Measurements from ENCODE around the gene STK17B. TPM values are rescaled to one million over a fixed set of nuclear protein-coding genes. Genes with fewer than 3 reads are reported as not detected.

STK17B gene
- total and polyA plus RNA-seq, 12 donors, result 2.0 to 20.4 (median 3.7) TPM

DNA sequence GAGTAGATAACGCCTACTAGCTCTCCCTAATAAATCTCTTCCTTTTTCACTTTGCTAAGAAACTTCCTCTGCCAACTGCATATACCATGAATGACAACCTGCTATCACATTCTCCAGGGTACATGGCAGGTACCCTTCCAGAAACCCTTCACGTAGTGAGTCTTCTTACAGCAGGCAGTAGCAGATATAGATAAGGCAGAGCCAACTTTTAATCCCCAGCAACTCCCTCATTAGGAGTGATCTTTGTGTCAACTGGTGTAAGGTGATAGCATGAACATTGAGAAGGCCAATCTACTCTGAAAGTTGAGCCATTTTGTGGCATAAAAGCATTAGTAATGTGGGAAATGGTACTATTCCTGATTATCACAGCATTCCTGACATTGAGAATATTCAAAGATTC lies 5.7 kb upstream of the STK17B start:
- no peaks in the 10 kb centered on the region for H3K27me3 ChIP-seq
- ATAC-seq, result no peak
- intact Hi-C loops (cut with DNase I), result loop anchor here in 4 of 10 donors (10.0 kb wide), 2 partner anchors 98 to 102 kb away; no protein-coding TSS in a partner anchor
- H3K27ac ChIP-seq, result peak overlapping the region in 1 of 10 donors; percentile 73
- peaks cover 0 to 17% (median 0%) of the 10 kb centered on the region in 9 donors for H3K4me1 ChIP-seq
- H3K9me3 ChIP-seq, result no peaks in the 10 kb centered on the region
- TF ChIP-seq, protein P1, sequence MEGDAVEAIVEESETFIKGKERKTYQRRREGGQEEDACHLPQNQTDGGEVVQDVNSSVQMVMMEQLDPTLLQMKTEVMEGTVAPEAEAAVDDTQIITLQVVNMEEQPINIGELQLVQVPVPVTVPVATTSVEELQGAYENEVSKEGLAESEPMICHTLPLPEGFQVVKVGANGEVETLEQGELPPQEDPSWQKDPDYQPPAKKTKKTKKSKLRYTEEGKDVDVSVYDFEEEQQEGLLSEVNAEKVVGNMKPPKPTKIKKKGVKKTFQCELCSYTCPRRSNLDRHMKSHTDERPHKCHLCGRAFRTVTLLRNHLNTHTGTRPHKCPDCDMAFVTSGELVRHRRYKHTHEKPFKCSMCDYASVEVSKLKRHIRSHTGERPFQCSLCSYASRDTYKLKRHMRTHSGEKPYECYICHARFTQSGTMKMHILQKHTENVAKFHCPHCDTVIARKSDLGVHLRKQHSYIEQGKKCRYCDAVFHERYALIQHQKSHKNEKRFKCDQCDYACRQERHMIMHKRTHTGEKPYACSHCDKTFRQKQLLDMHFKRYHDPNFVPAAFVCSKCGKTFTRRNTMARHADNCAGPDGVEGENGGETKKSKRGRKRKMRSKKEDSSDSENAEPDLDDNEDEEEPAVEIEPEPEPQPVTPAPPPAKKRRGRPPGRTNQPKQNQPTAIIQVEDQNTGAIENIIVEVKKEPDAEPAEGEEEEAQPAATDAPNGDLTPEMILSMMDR (IDR thresholded peaks at IDR 0.05), result no peak
- 64 to 69% methylated on average over 2 of the region's 2 CpGs for WGBS, 2 donors
- no peaks in the 10 kb centered on the region for H3K36me3 ChIP-seq
- H3K4me3 ChIP-seq, result no peak overlapping the region
- no peak for DNase-seq

DNA sequence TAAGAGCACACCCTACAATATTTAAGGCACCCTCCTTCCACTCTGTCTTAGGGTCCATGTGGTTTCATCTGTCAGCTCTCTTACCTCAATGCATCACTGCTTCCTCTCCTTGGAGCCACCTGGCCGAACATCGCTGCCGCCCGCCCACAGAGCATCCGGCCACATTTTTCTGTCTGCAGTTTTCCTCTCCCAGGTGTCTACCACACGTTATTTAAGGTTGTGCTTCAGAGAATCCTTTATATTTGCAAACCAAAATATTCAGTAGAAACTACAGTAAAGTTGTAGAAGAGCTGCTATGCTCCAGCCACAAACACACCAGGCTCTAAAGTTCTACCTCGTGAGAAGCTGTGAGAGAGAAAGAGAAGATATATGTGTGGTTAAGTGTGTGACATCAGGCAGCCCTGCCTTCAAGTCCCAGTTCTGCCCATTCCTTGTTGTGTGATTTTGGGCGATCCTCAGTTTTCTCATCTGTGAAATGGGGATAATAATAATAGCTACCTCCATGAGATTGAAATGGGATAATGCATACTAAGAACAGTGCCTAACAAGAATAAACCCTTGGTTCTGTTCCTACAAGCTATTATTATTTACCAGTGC lies 4.9 kb upstream of the STK17B start:
- Histone ChIP-seq H3K4me3 (peak overlapping the region in 1 of 10 donors; percentile 3), H3K9me3 (no peaks in the 10 kb centered on the region), H3K27me3 (no peaks in the 10 kb centered on the region), H3K36me3 (no peaks in the 10 kb centered on the region), H3K4me1 (peaks cover 0 to 13% (median 0%) of the 10 kb centered on the region in 9 donors), H3K27ac (peak overlapping the region in 1 of 10 donors; percentile 73)
- ATAC-seq (no peak), DNase-seq (no peak)
- intact Hi-C loops (cut with DNase I), result loop anchor here in 4 of 10 donors (10.0 kb wide), 2 partner anchors 99 to 101 kb away; no protein-coding TSS in a partner anchor
- TF ChIP-seq, protein P1 (IDR thresholded peaks at IDR 0.05), result no peak
- WGBS, 2 donors, result 85 to 94% methylated on average over 8 of the region's 8 CpGs

DNA sequence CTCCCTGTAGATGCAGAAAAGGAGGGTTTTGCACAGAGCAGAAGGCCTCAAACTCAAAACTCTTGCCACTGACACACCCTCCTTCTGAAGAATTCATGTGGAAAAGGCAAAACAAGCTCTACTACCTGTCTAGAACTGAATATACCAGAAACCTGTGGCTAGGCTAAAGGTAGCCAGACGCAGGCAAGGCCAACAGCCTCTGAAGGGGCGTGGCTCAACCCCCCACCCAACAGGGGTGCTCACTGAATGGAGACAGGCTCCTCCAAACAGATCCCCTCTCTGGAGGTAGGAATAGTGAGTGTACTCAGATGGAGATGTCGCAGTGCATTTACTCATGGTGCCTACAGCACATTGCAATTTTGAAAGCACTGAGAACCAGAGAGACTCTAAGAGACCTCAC lies 3.0 kb upstream of the STK17B start:
- ATAC-seq (no peak), DNase-seq (no peak)
- TF ChIP-seq, protein P1 (IDR thresholded peaks at IDR 0.05), result no peak
- Histone ChIP-seq H3K27me3 (no peaks in the 10 kb centered on the region), H3K4me3 (no peak overlapping the region), H3K27ac (peak overlapping the region in 1 of 10 donors; percentile 67), H3K9me3 (no peaks in the 10 kb centered on the region), H3K4me1 (peaks cover 0 to 15% (median 9%) of the 10 kb centered on the region in 9 donors), H3K36me3 (no peaks in the 10 kb centered on the region)
- WGBS, 2 donors, result 92 to 94% methylated on average over 3 of the region's 3 CpGs
- intact Hi-C loops (cut with DNase I), result loop anchor here in 4 of 10 donors (10.0 kb wide), 2 partner anchors 100 kb away; no protein-coding TSS in a partner anchor

DNA sequence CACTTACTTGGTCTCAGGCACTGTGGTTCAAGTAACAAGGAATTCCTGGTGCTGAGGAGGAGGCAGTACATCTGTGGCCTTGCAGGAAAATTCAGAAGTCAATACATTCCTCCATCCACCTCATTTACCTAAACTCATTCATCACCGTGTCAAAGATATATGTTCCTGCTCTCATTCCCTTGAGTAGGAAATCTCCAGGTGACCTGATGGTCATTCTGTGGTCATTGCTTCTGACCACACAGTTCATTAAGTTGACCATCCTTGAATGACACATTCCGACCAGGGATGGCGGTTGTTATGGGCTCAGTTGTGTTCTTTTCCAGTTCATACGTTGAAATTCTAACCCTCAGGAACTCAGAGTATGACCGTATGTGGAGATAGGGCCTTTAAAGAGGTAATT lies 2.1 kb upstream of the STK17B start:
- H3K36me3 ChIP-seq, result no peaks in the 10 kb centered on the region
- 94 to 95% methylated on average over 5 of the region's 5 CpGs for WGBS, 2 donors
- intact Hi-C loops (cut with DNase I), result loop anchor here in 4 of 10 donors (10.0 kb wide), 2 partner anchors 99 to 101 kb away; no protein-coding TSS in a partner anchor
- no peaks in the 10 kb centered on the region for H3K27me3 ChIP-seq
- peaks cover 0 to 23% (median 17%) of the 10 kb centered on the region in 9 donors for H3K4me1 ChIP-seq
- no peaks in the 10 kb centered on the region for H3K9me3 ChIP-seq
- TF ChIP-seq, protein P1 (IDR thresholded peaks at IDR 0.05), result no peak
- peak overlapping the region in 1 of 10 donors; percentile 67 for H3K27ac ChIP-seq
- ATAC-seq (no peak), DNase-seq (no peak)
- H3K4me3 ChIP-seq, result no peak overlapping the region
